GM18951 (cell line): ENCODE measurements around the gene ITPR2.

Source experiments
- POLR2A ChIP-seq: IDR thresholded peaks from 4 replicates; pipeline ENCODE4 v1.6.1; 2011; ENCODE audit warnings: mild to moderate bottlenecking; ENCODE audit not compliant: insufficient read length, insufficient read depth; ENCODE audit errors: extremely low read depth
- in situ Hi-C: fragments of 300-500 bp; cut with MboI; formaldehyde crosslinking; loops from one replicate; pipeline ENCODE4 v1.12.0; 2022; ENCODE audit warnings: low sequenced_read_pairs, mixed read lengths, inconsistent platforms; ENCODE audit not compliant: unreplicated experiment

The ITPR2 gene

GRCh38 chr12:26861690-26862089, 28.7 kb upstream of the ITPR2 start:
- in situ Hi-C loops, result no loop called here
- no peak for TF ChIP-seq POLR2A

GRCh38 chr12:26857465-26858176, 24.6 kb upstream of the ITPR2 start:
- in situ Hi-C loops, result no loop called here
- TF ChIP-seq POLR2A, result no peak

GRCh38 chr12:26855337-26855736, 22.3 kb upstream of the ITPR2 start:
- in situ Hi-C loops, result no loop called here
- TF ChIP-seq POLR2A, result no peak

GRCh38 chr12:26854031-26854390, 21.0 kb upstream of the ITPR2 start:
- no peak for TF ChIP-seq POLR2A
- in situ Hi-C loops, result no loop called here

GRCh38 chr12:26853303-26854030, 20.5 kb upstream of the ITPR2 start:
- in situ Hi-C loops, result no loop called here
- no peak for TF ChIP-seq POLR2A

- in situ Hi-C loops, result no loop called here
- no peak for TF ChIP-seq POLR2A
These were observed 18.2 kb upstream of the ITPR2 start for GRCh38 chr12:26851031-26851809.

GRCh38 chr12:26848156-26848825, 15.3 kb upstream of the ITPR2 start:
- in situ Hi-C loops, result no loop called here
- TF ChIP-seq POLR2A, result no peak

- no peak for TF ChIP-seq POLR2A
- in situ Hi-C loops, result no loop called here
These were observed 14.4 kb upstream of the ITPR2 start for GRCh38 chr12:26847431-26847830.

GRCh38 chr12:26846416-26846815, 13.4 kb upstream of the ITPR2 start:
- in situ Hi-C loops, result no loop called here
- TF ChIP-seq POLR2A, result no peak

- TF ChIP-seq POLR2A, result no peak
- in situ Hi-C loops, result no loop called here
These were observed 13.0 kb upstream of the ITPR2 start for GRCh38 chr12:26845984-26846383.

- no peak for TF ChIP-seq POLR2A
These were observed 12.2 kb upstream of the ITPR2 start for GRCh38 chr12:26845057-26845666.

GRCh38 chr12:26843311-26843710, 10.3 kb upstream of the ITPR2 start:
- no peak for TF ChIP-seq POLR2A
- in situ Hi-C loops, result no loop called here

More at GRCh38 chr12:26845057-26845666, 12.2 kb upstream of the ITPR2 start:
- in situ Hi-C loops, result no loop called here

- no peak for TF ChIP-seq POLR2A
- in situ Hi-C loops, result no loop called here
These were observed 8.1 kb upstream of the ITPR2 start for GRCh38 chr12:26841085-26841484.
